ENCODE measurements around the gene STRADB. TPM values are rescaled to one million over a fixed set of nuclear protein-coding genes. Genes with fewer than 3 reads are reported as not detected.
"Not testable (repeated sequence)": the region's sequence is repeated elsewhere in the genome, so short reads cannot be mapped to it uniquely, and the experiment has no call there.

The STRADB gene
- total RNA-seq, 1 donor from 2014 or later, result 44.4 TPM

DNA sequence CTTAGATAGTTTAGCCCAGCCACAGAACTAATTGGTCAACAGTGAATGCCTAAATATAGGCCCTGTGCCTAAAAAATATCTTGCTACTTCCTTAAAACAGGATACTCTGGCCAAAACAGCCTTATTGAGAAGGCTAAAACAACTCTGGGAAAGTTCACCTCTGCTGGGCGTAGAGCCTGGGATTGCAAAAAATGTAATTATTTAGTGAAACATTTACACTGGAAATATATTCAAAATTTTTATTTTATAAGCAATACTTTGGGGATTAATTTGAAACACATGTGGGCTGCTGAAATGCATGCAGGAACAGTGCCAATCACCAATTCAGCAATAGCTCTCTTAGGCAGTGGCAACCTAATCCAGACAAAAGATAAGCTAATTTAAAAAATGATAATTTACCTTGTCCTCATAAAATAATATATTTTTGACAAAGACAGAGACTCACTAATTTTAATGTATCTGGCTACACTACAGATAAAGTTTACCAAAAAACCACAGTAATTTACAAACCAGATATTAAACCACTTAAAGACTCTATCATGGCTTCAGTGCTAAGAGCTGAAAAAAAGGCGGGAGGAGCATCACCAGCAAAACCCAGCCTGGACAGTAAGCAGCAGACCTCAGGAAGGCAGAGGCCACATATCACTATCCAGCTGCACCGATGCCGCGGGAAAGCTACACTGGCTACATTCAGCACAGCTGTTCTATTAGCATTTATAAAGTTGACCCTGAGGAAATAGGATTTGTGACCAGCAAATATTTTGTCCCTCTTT is 18.7 kb upstream of the STRADB start:
- H3K4me3 Mint-ChIP-seq, result no peak overlapping the region
- H3K27me3 Mint-ChIP-seq (ENCODE audit: low read depth), result no peaks in the 10 kb centered on the region
- peak overlapping the region; percentile 88 for H3K27ac Mint-ChIP-seq
- peaks cover 29% of the 10 kb centered on the region for H3K36me3 Mint-ChIP-seq
- H3K4me1 Mint-ChIP-seq, result peaks cover 32% of the 10 kb centered on the region
- DNase-seq (ENCODE audit: low spot score in 2 of 2, unreplicated experiment in 2 of 2), result no peak
- peaks cover 19% of the 10 kb centered on the region for H3K9me3 Mint-ChIP-seq
- TF ChIP-seq, protein P1, sequence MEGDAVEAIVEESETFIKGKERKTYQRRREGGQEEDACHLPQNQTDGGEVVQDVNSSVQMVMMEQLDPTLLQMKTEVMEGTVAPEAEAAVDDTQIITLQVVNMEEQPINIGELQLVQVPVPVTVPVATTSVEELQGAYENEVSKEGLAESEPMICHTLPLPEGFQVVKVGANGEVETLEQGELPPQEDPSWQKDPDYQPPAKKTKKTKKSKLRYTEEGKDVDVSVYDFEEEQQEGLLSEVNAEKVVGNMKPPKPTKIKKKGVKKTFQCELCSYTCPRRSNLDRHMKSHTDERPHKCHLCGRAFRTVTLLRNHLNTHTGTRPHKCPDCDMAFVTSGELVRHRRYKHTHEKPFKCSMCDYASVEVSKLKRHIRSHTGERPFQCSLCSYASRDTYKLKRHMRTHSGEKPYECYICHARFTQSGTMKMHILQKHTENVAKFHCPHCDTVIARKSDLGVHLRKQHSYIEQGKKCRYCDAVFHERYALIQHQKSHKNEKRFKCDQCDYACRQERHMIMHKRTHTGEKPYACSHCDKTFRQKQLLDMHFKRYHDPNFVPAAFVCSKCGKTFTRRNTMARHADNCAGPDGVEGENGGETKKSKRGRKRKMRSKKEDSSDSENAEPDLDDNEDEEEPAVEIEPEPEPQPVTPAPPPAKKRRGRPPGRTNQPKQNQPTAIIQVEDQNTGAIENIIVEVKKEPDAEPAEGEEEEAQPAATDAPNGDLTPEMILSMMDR (IDR thresholded peaks at IDR 0.05; ENCODE audit: unreplicated experiment), result no peak

DNA sequence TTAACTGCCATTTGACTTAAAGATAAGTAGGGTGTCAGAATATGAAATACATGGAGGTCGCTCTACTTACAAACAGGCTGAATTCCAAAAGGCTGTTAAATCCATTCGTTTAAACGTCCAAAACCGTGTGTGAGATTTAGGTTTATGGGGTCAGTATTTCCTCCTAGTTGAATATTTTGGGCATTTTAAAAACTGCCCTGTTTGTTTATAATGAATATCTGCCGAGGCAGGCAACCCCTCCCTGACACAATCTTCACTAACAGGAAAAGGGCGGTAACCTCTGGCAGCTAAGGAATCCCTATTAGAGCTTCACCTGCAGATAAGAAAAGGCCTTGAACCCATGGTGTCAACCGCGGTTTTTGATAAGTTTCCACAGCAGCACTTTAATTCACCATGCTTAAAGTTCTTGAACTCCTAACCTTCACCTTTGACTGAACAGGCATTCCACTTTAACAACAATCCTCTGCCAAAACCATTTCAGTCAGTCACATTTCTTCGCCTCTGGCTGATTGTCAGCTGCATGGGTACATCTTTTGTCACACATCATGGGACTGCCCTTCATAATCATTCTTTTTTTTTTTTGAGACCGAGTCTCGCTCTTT is 18.0 kb upstream of the STRADB start:
- H3K36me3 Mint-ChIP-seq, result peaks cover 27% of the 10 kb centered on the region
- H3K27ac Mint-ChIP-seq, result peak overlapping the region; percentile 28
- no peak overlapping the region for H3K4me3 Mint-ChIP-seq
- H3K4me1 Mint-ChIP-seq, result peaks cover 34% of the 10 kb centered on the region
- TF ChIP-seq, protein P1 (IDR thresholded peaks at IDR 0.05; ENCODE audit: unreplicated experiment), result no peak
- DNase-seq (ENCODE audit: low spot score in 2 of 2, unreplicated experiment in 2 of 2), result no peak
- H3K9me3 Mint-ChIP-seq, result peaks cover 19% of the 10 kb centered on the region
- H3K27me3 Mint-ChIP-seq (ENCODE audit: low read depth), result no peaks in the 10 kb centered on the region

DNA sequence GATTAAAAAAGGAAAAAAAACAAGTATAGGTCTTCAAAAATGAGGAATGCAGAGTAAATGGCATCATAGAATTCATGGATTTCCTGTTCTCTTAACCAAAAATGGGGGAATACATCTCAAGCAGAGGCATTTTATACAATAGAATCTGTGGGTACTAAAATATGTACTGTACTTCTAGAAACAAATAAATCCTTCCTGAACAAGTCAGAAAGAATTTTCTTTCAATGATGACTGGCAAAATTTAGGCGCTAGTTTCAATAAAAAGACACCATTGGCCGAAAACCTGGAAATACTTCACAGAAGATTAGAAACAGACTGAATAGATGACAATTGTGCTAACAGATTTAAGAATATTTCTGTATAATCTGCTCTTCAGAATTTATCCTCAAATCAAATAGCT is 15.4 kb upstream of the STRADB start:
- TF ChIP-seq, protein P1 (IDR thresholded peaks at IDR 0.05; ENCODE audit: unreplicated experiment), result no peak
- Mint-ChIP-seq H3K9me3 (peaks cover under 1% of the 10 kb centered on the region), H3K4me1 (peaks cover 53% of the 10 kb centered on the region), H3K27me3 (ENCODE audit: low read depth) (no peaks in the 10 kb centered on the region), H3K36me3 (peaks cover 4% of the 10 kb centered on the region), H3K4me3 (no peak overlapping the region), H3K27ac (no peak overlapping the region)
- no peak for DNase-seq (ENCODE audit: low spot score in 2 of 2, unreplicated experiment in 2 of 2)

DNA sequence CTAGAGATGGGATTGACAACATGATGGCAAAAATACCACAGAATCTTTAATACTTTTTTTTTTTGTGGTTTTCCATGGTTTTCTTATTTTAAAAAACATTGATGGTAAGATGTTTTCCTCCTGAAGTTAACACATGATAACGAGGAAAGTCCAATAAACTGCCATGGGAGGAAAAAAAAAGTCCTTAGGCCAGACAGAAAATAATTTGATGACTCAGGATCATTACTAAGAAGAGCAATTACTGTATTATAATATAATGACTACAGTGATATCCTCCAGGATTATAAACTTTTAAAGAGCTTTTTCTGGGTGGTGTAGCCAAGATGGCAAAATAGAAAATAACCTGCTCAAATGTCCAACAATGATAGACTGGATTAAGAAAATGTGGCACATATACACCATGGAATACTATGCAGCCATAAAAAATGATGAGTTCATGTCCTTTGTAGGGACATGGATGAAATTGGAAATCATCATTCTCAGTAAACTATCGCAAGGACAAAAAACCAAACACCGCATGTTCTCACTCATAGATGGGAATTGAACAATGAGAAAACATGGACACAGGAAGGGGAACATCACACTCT is 12.1 kb upstream of the STRADB start:
- DNase-seq (ENCODE audit: low spot score in 2 of 2, unreplicated experiment in 2 of 2); H3K4me3 Mint-ChIP-seq; H3K36me3 Mint-ChIP-seq: not testable (repeated sequence)

DNA sequence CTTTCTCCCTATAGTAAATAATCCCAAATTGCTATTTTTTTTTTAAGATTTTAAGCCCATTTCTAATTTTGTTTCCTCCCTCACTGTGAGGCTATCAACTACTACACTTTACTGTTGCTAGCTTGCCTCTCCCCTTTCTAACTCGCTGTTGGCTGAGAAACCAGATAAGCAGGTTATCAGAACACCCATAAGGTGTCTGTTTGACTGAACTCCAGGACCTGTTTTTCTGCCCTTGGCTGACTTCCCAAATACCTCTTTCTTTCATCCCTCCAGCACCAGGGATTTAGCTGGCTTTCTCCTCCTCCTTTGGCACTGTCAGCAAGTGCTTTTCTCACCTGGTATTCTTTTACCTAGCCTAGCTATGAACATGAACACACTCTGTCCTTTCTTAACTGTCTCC is 11.4 kb upstream of the STRADB start:
- no peak for DNase-seq (ENCODE audit: low spot score in 2 of 2, unreplicated experiment in 2 of 2)
- H3K4me3 Mint-ChIP-seq, result no peak overlapping the region
- H3K4me1 Mint-ChIP-seq, result peaks cover 30% of the 10 kb centered on the region
- peak overlapping the region; percentile 66 for H3K27ac Mint-ChIP-seq
- H3K36me3 Mint-ChIP-seq, result no peaks in the 10 kb centered on the region
- H3K27me3 Mint-ChIP-seq (ENCODE audit: low read depth), result no peaks in the 10 kb centered on the region
- H3K9me3 Mint-ChIP-seq, result no peaks in the 10 kb centered on the region
- TF ChIP-seq, protein P1 (IDR thresholded peaks at IDR 0.05; ENCODE audit: unreplicated experiment), result no peak

More for the DNA sequence above, 12.1 kb upstream of the STRADB start:
- not testable (repeated sequence) for H3K27me3 Mint-ChIP-seq (ENCODE audit: low read depth); H3K9me3 Mint-ChIP-seq; H3K27ac Mint-ChIP-seq
- peaks cover 32% of the 10 kb centered on the region for H3K4me1 Mint-ChIP-seq

DNA sequence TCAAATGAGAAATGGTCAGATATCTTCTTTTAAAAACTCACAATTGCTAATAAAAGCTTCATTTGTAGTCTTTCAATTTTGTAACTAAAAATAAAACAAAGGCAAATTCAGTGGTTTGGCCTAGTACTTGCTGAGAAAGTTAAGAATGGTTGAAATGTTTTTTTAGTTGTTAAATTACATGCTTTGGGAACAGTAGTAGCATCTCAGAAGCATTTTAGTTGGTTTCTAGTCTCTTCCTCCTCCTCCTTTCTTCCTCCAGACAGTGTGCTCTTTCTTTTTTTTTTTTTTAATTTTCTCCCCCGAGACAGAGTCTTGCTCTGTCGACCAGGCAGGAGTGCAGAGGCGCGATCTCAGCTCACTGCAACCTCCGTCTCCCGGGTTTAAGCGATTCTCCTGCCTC is 10.1 kb upstream of the STRADB start:
- Mint-ChIP-seq H3K4me1 (peaks cover 36% of the 10 kb centered on the region), H3K36me3 (no peaks in the 10 kb centered on the region), H3K27ac (peak overlapping the region; percentile 36), H3K4me3 (no peak overlapping the region), H3K9me3 (no peaks in the 10 kb centered on the region), H3K27me3 (ENCODE audit: low read depth) (no peaks in the 10 kb centered on the region)
- no peak for DNase-seq (ENCODE audit: low spot score in 2 of 2, unreplicated experiment in 2 of 2)
- TF ChIP-seq, protein P1 (IDR thresholded peaks at IDR 0.05; ENCODE audit: unreplicated experiment), result no peak
